ENCODE data around the gene BPIFB6.

GRCh38 chr20:33024243-33024560 is 7.2 kb upstream of the BPIFB6 start:
- no peak for TF ChIP-seq CTCF (conservative IDR thresholded peaks at IDR 0.05 in 1 of 2, IDR thresholded peaks at IDR 0.05 in 1 of 2; ENCODE audit: low read depth in 1 of 2, low read length in 2 of 2)
- no peak for TF ChIP-seq EZH2 (IDR thresholded peaks at IDR 0.05; ENCODE audit: low read length, missing control alignments)

Data from fibroblast of lung (primary cell).